Keratinocyte (primary cell): ENCODE results near the gene STIM1. TPM values are rescaled to one million over a fixed set of nuclear protein-coding genes. Genes with fewer than 3 reads are reported as not detected.

Source experiments
- DNase-seq: peaks from one replicate; pipeline ENCODE4 v3.0.0-alpha.2; 2011; ENCODE audit warnings: low read depth, missing footprints, low spot score
- FAIRE-seq: peaks from 2 replicates; lab custom pipeline; 2011; peaks lifted over from hg19 to GRCh38; lab: Jason Lieb, UNC
- H2AFZ ChIP-seq: 2 replicates; pipeline ENCODE4 v1.6.0; 2012; ENCODE audit warnings: low read length, control low read depth, inconsistent platforms; ENCODE audit not compliant: control insufficient read depth
- H3K27ac ChIP-seq: 2 replicates; pipeline ENCODE4 v1.5.1; 2011; ENCODE audit warnings: low read length; ENCODE audit not compliant: control insufficient read depth, insufficient read depth
- H3K27me3 ChIP-seq: 3 replicates; pipeline ENCODE4 v1.6.0; 2011; ENCODE audit warnings: low read length; ENCODE audit not compliant: control insufficient read depth, insufficient read depth; ENCODE audit errors: extremely low read depth
- H3K36me3 ChIP-seq, 2 experiments: 2 replicates in 1 of 2; 3 replicates in 1 of 2; pipeline ENCODE4 v1.5.1; 2011; ENCODE audit warnings: low read length in 2 of 2, mild to moderate bottlenecking in 1 of 2; ENCODE audit not compliant: control insufficient read depth in 2 of 2, insufficient read depth in 2 of 2; ENCODE audit errors: extremely low read depth in 1 of 2
- H3K4me1 ChIP-seq: 3 replicates; pipeline ENCODE4 v1.5.1; 2011; ENCODE audit warnings: low read length; ENCODE audit not compliant: control insufficient read depth, insufficient read depth; ENCODE audit errors: extremely low read depth
- H3K4me2 ChIP-seq: 3 replicates; pipeline ENCODE4 v1.6.0; 2011; ENCODE audit warnings: low read depth, low read length; ENCODE audit not compliant: control insufficient read depth, insufficient read depth; ENCODE audit errors: extremely low read depth
- H3K4me3 ChIP-seq, 3 experiments: fragments of 200-600 bp in 1 of 3; sonication (generic) in 1 of 3; 2 replicates in 2 of 3; 3 replicates in 1 of 3; pipeline ENCODE4 v1.5.1; 2011 to 2016; ENCODE audit warnings: low read length in 3 of 3, mild to moderate bottlenecking in 3 of 3, control low read depth in 2 of 3, inconsistent platforms in 1 of 3, low read depth in 1 of 3, mixed read lengths in 1 of 3, mixed run types in 1 of 3, moderate library complexity in 1 of 3; ENCODE audit not compliant: control insufficient read depth in 2 of 3, insufficient read depth in 2 of 3; ENCODE audit errors: extremely low read depth in 1 of 3
- H3K79me2 ChIP-seq: 2 replicates; pipeline ENCODE4 v1.6.0; 2012; ENCODE audit warnings: low read length; ENCODE audit not compliant: control insufficient read depth, insufficient read depth
- H3K9ac ChIP-seq: 3 replicates; pipeline ENCODE4 v1.6.0; 2011; ENCODE audit warnings: low read length; ENCODE audit not compliant: control insufficient read depth, insufficient read depth; ENCODE audit errors: extremely low read depth
- H3K9me1 ChIP-seq: 3 replicates; pipeline ENCODE4 v1.6.0; 2011; ENCODE audit warnings: low read length; ENCODE audit not compliant: control insufficient read depth, insufficient read depth; ENCODE audit errors: extremely low read depth
- H3K9me3 ChIP-seq: 2 replicates; pipeline ENCODE4 v1.5.1; 2012; ENCODE audit warnings: low read depth, low read length; ENCODE audit not compliant: control insufficient read depth
- H4K20me1 ChIP-seq: 3 replicates; pipeline ENCODE4 v1.6.0; 2011; ENCODE audit warnings: low read length; ENCODE audit not compliant: control insufficient read depth, insufficient read depth; ENCODE audit errors: extremely low read depth
- CTCF ChIP-seq, 3 experiments: IDR thresholded peaks in 1 of 3; conservative IDR thresholded peaks in 1 of 3; optimal IDR thresholded peaks in 1 of 3; 2 replicates in 2 of 3; 3 replicates in 1 of 3; pipeline versions ENCODE3 to v1.5.1; 2011; ENCODE audit warnings: low read length in 3 of 3, mild to moderate bottlenecking in 3 of 3, moderate library complexity in 2 of 3, control low read depth in 1 of 3, inconsistent platforms in 1 of 3; ENCODE audit not compliant: insufficient read depth in 2 of 3; ENCODE audit errors: extremely low read depth in 1 of 3
- EZH2 ChIP-seq: IDR thresholded peaks from one replicate; pipeline ENCODE4 v1.6.1; 2012; ENCODE audit warnings: inconsistent platforms, mild to moderate bottlenecking, low read length, moderate library complexity
- dilution Hi-C: fragments of 300-500 bp; cut with MboI; formaldehyde crosslinking; loops from one replicate; pipeline ENCODE4 v1.7.0; 2020; ENCODE audit warnings: low sequenced_read_pairs; ENCODE audit not compliant: extremely low pct_ligation_motif_present
- polyA plus RNA-seq, 5 experiments: library from polyadenylated mRNA; depleted of rRNA in 3 of 5; stranded (reverse) in 3 of 5; stranded (forward) in 1 of 5; unstranded in 1 of 5; fragments of >200 nt; gene quantifications; 1 replicate in 1 of 5; 2 replicates in 3 of 5; 3 replicates in 1 of 5; pipeline versions ENCODE4 v1.2.1 to v1.2.3, GENCODE V29; 2011 to 2012; ENCODE audit warnings: missing spikeins in 2 of 5, low read depth in 1 of 5, low replicate concordance in 1 of 5

Gene STIM1
- polyA plus RNA-seq, 1 donor (not counting 4 experiments of a cell fraction or from before 2014, with no cell fraction given) = 23.7 TPM

- H3K4me1 ChIP-seq = peaks cover 37% of the 10 kb centered on the region
- H3K4me3 ChIP-seq = peak overlapping the region; percentile 69 to 83 (median 73)
- no peaks in the 10 kb centered on the region for H4K20me1 ChIP-seq
- H3K9me3 ChIP-seq = no peaks in the 10 kb centered on the region
- DNase-seq = no peak
- peak overlapping the region; percentile 27 for H3K27ac ChIP-seq
- H2AFZ ChIP-seq = peak overlapping the region; percentile 82
- no peak for TF ChIP-seq EZH2
- no peak for TF ChIP-seq CTCF (optimal IDR thresholded peaks at IDR 0.05 in 1 of 3, IDR thresholded peaks at IDR 0.05 in 1 of 3, conservative IDR thresholded peaks at IDR 0.05 in 1 of 3; ENCODE audit: extremely low read depth in 1 of 3, insufficient read depth in 2 of 3, low read length in 3 of 3)
- H3K9ac ChIP-seq = peak overlapping the region; percentile 79
- FAIRE-seq = no peak
- no peaks in the 10 kb centered on the region for H3K9me1 ChIP-seq
- no peaks in the 10 kb centered on the region for H3K36me3 ChIP-seq
- H3K27me3 ChIP-seq = no peaks in the 10 kb centered on the region
- peak overlapping the region; percentile 98 for H3K4me2 ChIP-seq
- peaks cover 51% of the 10 kb centered on the region for H3K79me2 ChIP-seq
- dilution Hi-C loops = loop anchor here (25.0 kb wide), 1 partner anchor 206 kb away; no protein-coding TSS in a partner anchor
Observed at GRCh38 chr11:3855808-3856491, 486 bp downstream of the STIM1 start.

GRCh38 chr11:3856856-3857553 lies 1.5 kb downstream of the STIM1 start:
- no peak for FAIRE-seq
- dilution Hi-C loops = loop anchor here (25.0 kb wide), 1 partner anchor 205 kb away; no protein-coding TSS in a partner anchor
- Histone ChIP-seq H3K36me3 (no peaks in the 10 kb centered on the region), H4K20me1 (no peaks in the 10 kb centered on the region), H3K79me2 (peaks cover 60% of the 10 kb centered on the region), H3K4me2 (peak overlapping the region; percentile 98), H2AFZ (no peak overlapping the region), H3K27me3 (no peaks in the 10 kb centered on the region), H3K4me1 (peaks cover 37% of the 10 kb centered on the region), H3K9ac (peak overlapping the region; percentile 79), H3K4me3 (peak overlapping the region; percentile 69 to 83 (median 73)), H3K9me3 (no peaks in the 10 kb centered on the region), H3K9me1 (no peaks in the 10 kb centered on the region), H3K27ac (peak overlapping the region; percentile 27)
- TF ChIP-seq EZH2 (no peak), CTCF (optimal IDR thresholded peaks at IDR 0.05 in 1 of 3, IDR thresholded peaks at IDR 0.05 in 1 of 3, conservative IDR thresholded peaks at IDR 0.05 in 1 of 3; ENCODE audit: extremely low read depth in 1 of 3, insufficient read depth in 2 of 3, low read length in 3 of 3) (no peak)
- DNase-seq = no peak
